Fibroblast of skin of scalp (primary cell): ENCODE measurements around the gene INTS6.

Experiments
- DNase-seq: peaks from one replicate; pipeline ENCODE4 v3.0.0-alpha.2; 2013

INTS6 gene

DNA sequence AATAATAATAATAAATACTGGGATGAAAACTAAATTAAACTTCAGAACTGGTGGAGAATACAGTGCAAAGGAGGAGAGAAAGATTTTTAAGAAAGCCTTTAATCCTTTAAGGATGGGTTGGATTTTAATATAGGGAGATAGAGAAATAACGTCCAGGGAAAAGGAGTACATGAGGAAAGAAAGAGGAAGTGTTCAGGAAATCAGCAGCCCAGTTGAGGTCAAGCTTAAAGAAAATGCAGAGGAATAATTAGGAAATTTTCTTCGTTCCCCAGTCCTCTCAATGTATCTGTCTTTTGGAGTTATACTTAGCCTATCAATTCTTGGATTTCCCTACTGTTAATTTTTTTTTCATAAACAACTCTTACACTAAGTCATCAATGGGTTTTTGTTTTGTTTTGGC is 47.7 kb downstream of the INTS6 start:
- no peak for DNase-seq

- DNase-seq = peak; percentile 77
Measured at GRCh38 chr13:51397262-51397941, 55.4 kb downstream of the INTS6 start.

- peak; percentile 45 for DNase-seq
Measured at GRCh38 chr13:51396352-51396751, 56.5 kb downstream of the INTS6 start.

DNA sequence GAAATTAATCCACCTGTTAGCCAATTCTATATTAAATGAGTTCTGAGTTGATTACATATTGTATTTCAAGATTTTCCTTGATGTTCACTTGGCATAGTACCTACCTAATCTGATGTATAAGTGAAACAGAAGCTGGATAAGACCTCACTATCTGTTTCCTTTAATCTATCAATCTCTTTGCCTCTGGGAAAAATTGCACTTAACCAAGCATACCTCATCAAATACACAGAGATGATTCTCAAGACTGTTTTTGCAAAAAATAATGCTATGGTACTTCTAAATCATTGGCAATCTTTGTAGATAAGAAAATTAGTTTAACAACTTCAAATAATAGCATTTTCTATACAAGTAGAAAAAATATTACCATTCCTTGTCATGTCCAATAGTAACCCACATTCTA is 58.1 kb downstream of the INTS6 start:
- no peak for DNase-seq

GRCh38 chr13:51385114-51385513 is 67.7 kb downstream of the INTS6 start:
- DNase-seq = no peak

GRCh38 chr13:51380269-51380668 is 72.6 kb downstream of the INTS6 start:
- DNase-seq = no peak

DNA sequence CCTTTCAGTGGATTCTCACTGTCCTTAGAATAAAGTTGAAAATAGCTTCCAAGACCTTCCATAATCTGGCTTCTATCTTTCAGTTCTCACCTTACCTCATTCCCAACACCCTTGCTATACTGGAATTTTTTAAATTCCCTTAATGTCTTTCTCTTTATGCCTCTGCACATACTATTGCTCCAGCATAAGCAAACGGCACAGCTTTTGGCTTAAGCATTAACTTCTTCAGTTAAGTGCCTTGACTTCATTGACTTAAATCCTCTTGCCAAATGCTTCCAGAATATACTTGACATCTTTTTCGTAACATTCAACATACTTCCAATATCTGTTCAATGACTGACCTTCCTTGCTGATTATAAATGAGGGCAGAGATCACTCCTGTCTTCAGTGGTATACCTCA is 79.4 kb downstream of the INTS6 start:
- DNase-seq = no peak

GRCh38 chr13:51371768-51372399 is 81.0 kb downstream of the INTS6 start:
- no peak for DNase-seq

- no peak for DNase-seq
Measured at GRCh38 chr13:51370811-51371210, 82.0 kb downstream of the INTS6 start.

DNA sequence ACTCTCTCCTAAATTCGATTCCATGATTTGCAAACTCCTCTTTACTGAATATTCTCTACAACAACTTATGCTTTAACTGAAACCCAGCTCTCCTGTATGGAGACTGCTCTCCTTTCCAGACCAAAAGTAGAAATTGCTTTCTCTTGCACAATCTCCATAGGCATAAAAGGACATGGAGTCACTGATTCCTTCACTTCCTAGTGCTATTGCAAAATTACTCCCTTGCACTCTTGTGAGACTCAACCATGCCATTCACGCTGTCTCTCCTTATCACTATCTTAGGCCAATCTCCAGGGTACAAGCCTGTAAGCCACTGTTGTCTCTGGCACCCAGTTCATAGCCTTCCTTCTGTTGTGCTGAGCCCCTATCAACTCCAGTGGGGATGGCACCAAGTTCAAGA is 82.7 kb downstream of the INTS6 start:
- DNase-seq = peak; percentile 11

DNA sequence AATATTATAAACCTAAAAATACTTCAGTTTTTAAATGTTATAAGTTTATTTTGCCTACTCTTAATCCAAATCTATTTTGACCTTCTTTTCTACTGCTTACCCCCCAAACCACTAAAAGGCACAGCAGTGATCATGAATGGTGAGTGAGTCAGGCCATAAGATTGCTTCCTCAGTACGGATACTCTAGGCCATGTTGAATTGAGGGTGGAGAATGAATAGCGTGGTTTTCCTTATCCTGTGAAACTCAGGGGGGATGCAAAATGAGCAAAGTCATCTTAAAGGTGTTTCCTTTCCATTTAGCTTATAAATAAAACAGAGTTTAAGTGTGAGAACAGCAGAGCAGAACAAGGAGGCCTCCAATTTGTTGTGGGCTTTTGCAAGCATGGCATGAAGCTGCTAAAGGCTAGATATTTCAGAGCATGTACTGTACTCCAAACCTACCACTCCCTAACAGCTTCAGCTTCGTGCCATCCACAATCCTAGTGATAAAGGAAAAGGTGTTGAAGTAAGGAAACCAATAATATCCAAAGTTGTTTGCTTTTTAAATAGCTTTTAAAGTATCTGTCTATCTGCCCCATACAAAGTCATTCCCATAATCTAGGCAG is 88.3 kb downstream of the INTS6 start:
- peak; percentile 76 for DNase-seq

GRCh38 chr13:51363625-51364024 is 89.2 kb downstream of the INTS6 start:
- DNase-seq = no peak

- peak; percentile 38 for DNase-seq
Measured at GRCh38 chr13:51361106-51361505, 91.7 kb downstream of the INTS6 start.

- DNase-seq = no peak
Measured at GRCh38 chr13:51360489-51360888, 92.3 kb downstream of the INTS6 start.

- no peak for DNase-seq
Measured at GRCh38 chr13:51359352-51359751, 93.5 kb downstream of the INTS6 start.

GRCh38 chr13:51357928-51358595 is 94.8 kb downstream of the INTS6 start:
- no peak for DNase-seq

- DNase-seq = no peak
Measured at GRCh38 chr13:51355217-51355616, 97.6 kb downstream of the INTS6 start.

DNA sequence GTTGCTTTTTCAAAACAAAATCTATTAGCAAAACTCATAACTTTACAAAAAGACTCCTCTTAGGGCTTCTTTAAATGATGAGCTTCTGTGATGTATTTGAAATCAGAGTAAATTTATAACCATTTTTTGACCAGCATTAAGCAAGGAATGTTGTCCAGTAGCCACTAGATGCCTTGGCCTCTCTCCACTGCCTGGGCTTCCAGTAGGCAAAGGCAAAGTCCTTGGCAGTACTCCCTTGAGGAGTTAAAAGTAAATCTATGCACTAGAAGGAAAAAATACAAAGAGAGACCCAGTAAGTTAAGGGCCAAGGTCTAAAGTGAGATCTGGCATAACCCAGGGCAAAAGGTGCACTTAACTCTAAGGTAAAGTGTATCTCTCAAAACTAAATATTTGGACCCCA is 103.8 kb downstream of the INTS6 start:
- no peak for DNase-seq

DNA sequence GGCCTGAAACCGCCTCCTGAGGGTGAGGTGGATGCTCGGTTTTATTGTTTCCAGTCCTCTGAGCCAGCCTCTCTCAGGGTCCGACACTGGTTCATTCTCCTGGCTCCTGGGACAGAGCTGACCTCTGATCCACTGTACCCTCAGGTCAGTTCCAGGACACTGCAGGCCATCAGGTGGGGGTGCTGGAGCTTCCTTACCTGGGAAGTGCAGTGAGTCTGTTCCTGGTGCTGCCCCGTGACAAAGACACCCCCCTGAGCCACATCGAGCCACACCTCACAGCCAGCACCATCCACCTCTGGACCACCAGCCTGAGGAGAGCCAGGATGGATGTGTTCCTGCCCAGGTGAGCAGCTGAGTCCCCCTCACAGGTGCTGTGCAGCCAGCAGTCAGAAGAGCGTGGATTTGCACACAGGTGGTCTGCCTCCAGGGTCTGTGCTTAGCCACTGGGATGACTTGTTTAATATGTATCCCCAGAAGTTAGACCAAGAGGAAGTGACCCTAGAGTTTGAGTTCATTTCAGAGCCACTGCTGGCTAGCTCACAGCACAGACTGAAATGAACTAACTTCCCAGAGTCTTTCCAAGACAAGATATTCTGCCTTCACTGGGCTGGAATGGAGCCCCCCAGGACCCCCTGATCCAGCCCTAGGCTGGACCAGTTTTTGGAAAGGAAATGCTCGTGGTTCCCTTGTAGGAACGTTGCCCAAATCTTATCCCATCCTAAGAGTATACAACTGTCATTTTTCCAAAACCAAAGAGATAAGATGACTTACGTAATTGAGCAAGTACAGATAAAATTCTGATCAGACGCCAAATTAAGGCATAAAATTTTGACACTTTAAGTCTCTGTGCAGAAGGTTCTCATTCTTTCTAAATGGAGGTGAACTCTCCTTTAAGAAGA is 104.5 kb downstream of the INTS6 start:
- DNase-seq = no peak

- DNase-seq = no peak
Measured at GRCh38 chr13:51347099-51347498, 105.7 kb downstream of the INTS6 start.

- no peak for DNase-seq
Measured at GRCh38 chr13:51346397-51346796, 106.4 kb downstream of the INTS6 start.

GRCh38 chr13:51343475-51343874 is 109.4 kb downstream of the INTS6 start:
- DNase-seq = peak; percentile 33

GRCh38 chr13:51342706-51343105 is 110.1 kb downstream of the INTS6 start:
- DNase-seq = peak; percentile 61
